Fibroblast of lung (primary cell): Measurements from ENCODE around the gene ITK.

Source experiments
- CTCF ChIP-seq, 2 donors: IDR thresholded peaks in 1 of 2; conservative IDR thresholded peaks in 1 of 2; 1 replicate in 1 of 2; 2 replicates in 1 of 2; pipeline ENCODE4 v1.5.1; 2011 to 2012; ENCODE audit warnings: low read length in 2 of 2, control low read depth in 1 of 2, inconsistent platforms in 1 of 2, low read depth in 1 of 2, mild to moderate bottlenecking in 1 of 2
- EZH2 ChIP-seq: IDR thresholded peaks from 2 replicates; pipeline ENCODE4 v1.5.1; 2012; ENCODE audit warnings: low read length, control low read depth, mild to moderate bottlenecking; ENCODE audit errors: missing control alignments

GRCh38 chr5:157233515-157233914, 52.9 kb downstream of the ITK start:
- TF ChIP-seq CTCF (conservative IDR thresholded peaks at IDR 0.05 in 1 of 2, IDR thresholded peaks at IDR 0.05 in 1 of 2; ENCODE audit: low read depth in 1 of 2, low read length in 2 of 2) (no peak), EZH2 (no peak)
